K562 (cell line): ENCODE data around the gene PELI1. TPM values are rescaled to one million over a fixed set of nuclear protein-coding genes. Genes with fewer than 3 reads are reported as not detected.
A peak's percentile ranks its signal among the peaks of the same experiment; 100 is the strongest.

Source experiments
- ATAC-seq: fragments of 200-7000 bp; cut with Tn5 transposase; 3 replicates; pipeline ENCODE4 v1.9.1; 2020; ENCODE audit warnings: moderate library complexity
- BruUV-seq: library from RNA; stranded (reverse); fragments of 400-500 nt; replicated peaks from 2 replicates; lab custom pipeline; 2021; lab: Mats Ljungman, UMichigan
- CTCF ChIA-PET: fragments of 300-600 bp; formaldehyde crosslinking; extraction: SDS; loops from one replicate; lab custom pipeline; 2021; ENCODE audit warnings: low intra/inter-chr PET ratio; lab: Yijun Ruan, JAX
- POLR2A ChIA-PET: fragments of 300-600, 350-650 bp; sonication (Branson Sonifier 250); formaldehyde crosslinking; extraction: SDS; loops from one replicate; lab custom pipeline; 2021; ENCODE audit warnings: antibody characterized with exemption, inconsistent platforms; lab: Yijun Ruan, JAX
- DNase-seq, 4 experiments: peaks; one replicate each; pipeline versions ENCODE4 v3.0.0 to v3.0.0-alpha.2; 2011 to 2018; ENCODE audit warnings: low spot score in 3 of 4, mixed read lengths in 3 of 4; ENCODE audit errors: extremely low read depth in 1 of 4
- FAIRE-seq: peaks from 2 replicates; lab custom pipeline; 2011; peaks lifted over from hg19 to GRCh38; lab: Jason Lieb, UNC
- H2AFZ ChIP-seq: 2 replicates; pipeline ENCODE4 v1.6.0; 2011; ENCODE audit warnings: low read depth, low read length, control low read depth, inconsistent platforms
- H3K27ac ChIP-seq: fragments of 200-600 bp; 3 replicates; pipeline ENCODE4 v1.8.0; 2011; ENCODE audit warnings: low read depth, mild to moderate bottlenecking, control low read depth, inconsistent platforms, low read length, moderate library complexity, mixed read lengths; ENCODE audit errors: extremely low read depth
- H3K27me3 ChIP-seq, 2 experiments: fragments of 300-600 bp in 1 of 2; 2 replicates in 1 of 2; 3 replicates in 1 of 2; pipeline versions ENCODE4 v1.6.0 to v1.8.0; 2011; ENCODE audit warnings: inconsistent platforms in 2 of 2, low read length in 2 of 2, mild to moderate bottlenecking in 1 of 2, mixed read lengths in 1 of 2, moderate library complexity in 1 of 2; ENCODE audit not compliant: control insufficient read depth in 2 of 2, insufficient read depth in 2 of 2
- H3K36me3 ChIP-seq: fragments of 300-600 bp; 3 replicates; pipeline ENCODE4 v1.8.0; 2011; ENCODE audit warnings: mild to moderate bottlenecking, low read length, inconsistent platforms; ENCODE audit not compliant: control insufficient read depth, insufficient read depth
- H3K4me1 ChIP-seq, 2 experiments: fragments of 200-600 bp in 1 of 2; replicated peaks in 1 of 2; 2 replicates in 1 of 2; 3 replicates in 1 of 2; pipeline versions ENCODE4 v1.5.1 to v1.8.0; 2011; ENCODE audit warnings: inconsistent platforms in 2 of 2, low read length in 2 of 2, mild to moderate bottlenecking in 1 of 2, mixed read lengths in 1 of 2, moderate library complexity in 1 of 2; ENCODE audit not compliant: control insufficient read depth in 2 of 2, insufficient read depth in 2 of 2
- H3K4me2 ChIP-seq: 2 replicates; pipeline ENCODE4 v1.6.1; 2011; ENCODE audit warnings: low read length, control low read depth, inconsistent platforms, mixed read lengths; ENCODE audit not compliant: insufficient read depth
- H3K4me3 ChIP-seq: fragments of 200-600 bp; sonication (generic), shearing (Covaris generic); 2 replicates; pipeline ENCODE4 v1.5.1; 2016; ENCODE audit warnings: control low read depth, inconsistent platforms
- H3K79me2 ChIP-seq: fragments of 200-600 bp; 3 replicates; pipeline ENCODE4 v1.8.0; 2011; ENCODE audit warnings: low read length, inconsistent platforms; ENCODE audit not compliant: control insufficient read depth, insufficient read depth
- H3K9ac ChIP-seq, 2 experiments: 2 replicates each; pipeline versions ENCODE4 v1.6.0 to v1.6.1; 2011; ENCODE audit warnings: low read depth in 2 of 2, low read length in 2 of 2, control low read depth in 1 of 2, inconsistent platforms in 1 of 2, mild to moderate bottlenecking in 1 of 2, mixed read lengths in 1 of 2; ENCODE audit not compliant: insufficient read depth in 1 of 2
- H3K9me1 ChIP-seq: one replicate; pipeline ENCODE4 v1.6.0; 2011; ENCODE audit warnings: inconsistent platforms, mild to moderate bottlenecking, low read length, moderate library complexity; ENCODE audit not compliant: control insufficient read depth, insufficient read depth
- H3K9me3 ChIP-seq: replicated peaks from 2 replicates; pipeline ENCODE4 v1.5.1; 2011; ENCODE audit warnings: low read depth, low read length, inconsistent platforms; ENCODE audit not compliant: control insufficient read depth, insufficient read depth
- H4K20me1 ChIP-seq: replicated peaks from 2 replicates; pipeline ENCODE4 v1.6.1; 2011; ENCODE audit warnings: low read length, inconsistent platforms, mixed read lengths; ENCODE audit not compliant: control insufficient read depth, insufficient read depth
- FOSL1 ChIP-seq: fragments of 200-800 bp; sonication (Bioruptor generic); conservative IDR thresholded peaks from 2 replicates; pipeline ENCODE4 v1.6.1; 2016; ENCODE audit warnings: missing genetic modification characterization, missing compliant biosample characterization
- POLR2G ChIP-seq: fragments of 200-400 bp; formaldehyde crosslinking; IDR thresholded peaks from 2 replicates; pipeline ENCODE4 v1.6.1; 2017; ENCODE audit warnings: low read depth, mild to moderate bottlenecking, antibody characterized with exemption, low read length, moderate library complexity
- WGBS: fragments of 100-300 bp; shearing (Covaris generic); methylation state at CpG from one replicate; pipeline ENCODE4 v1.1.6; 2016; ENCODE audit warnings: low coverage, mixed read lengths; ENCODE audit not compliant: insufficient coverage; ENCODE audit errors: missing lambda C conversion rate; 5-methylcytosine and 5-hydroxymethylcytosine counted together
- in situ Hi-C: fragments of 300-500 bp; cut with MboI; formaldehyde crosslinking; loops from 4 replicates; pipeline ENCODE4 v1.15.0; 2018; ENCODE audit warnings: inconsistent platforms, mixed read lengths
- intact Hi-C: fragments of 100-400 bp; cut with micrococcal nuclease; formaldehyde crosslinking; loops from 2 replicates; pipeline ENCODE4 v1.14.2; 2022
- polyA plus RNA-seq, 8 experiments: library from polyadenylated mRNA; depleted of rRNA in 4 of 8; stranded (reverse) in 5 of 8; unstranded in 3 of 8; fragments of >200 nt; fragmentation: Nextera tagmentation in 2 of 8; fragmentation: Illumina TruSeq in 1 of 8; extraction: Ambion mirVana in 2 of 8; extraction: Trizol in 1 of 8; gene quantifications; 2 replicates each; pipeline versions ENCODE4 v1.2.1 to v1.2.3, GENCODE V29; 2011 to 2014; ENCODE audit warnings: inconsistent platforms in 1 of 8, missing spikeins in 1 of 8
- total RNA-seq, 7 experiments: library from RNA; depleted of rRNA in 6 of 7; stranded (reverse); fragments of >200 nt in 6 of 7; fragmentation: Illumina TruSeq in 2 of 7; extraction: Trizol in 2 of 7; gene quantifications; 2 replicates each; pipeline versions ENCODE4 v1.2.1 to v1.2.3, GENCODE V29; 2011 to 2021; ENCODE audit warnings: low replicate concordance in 1 of 7
- TF ChIP-seq, protein P1 (sequence below), 2 experiments: fragments of 450-650 bp in 1 of 2; sonication (generic) in 1 of 2; formaldehyde crosslinking in 1 of 2; IDR thresholded peaks in 1 of 2; conservative IDR thresholded peaks in 1 of 2; 2 replicates each; pipeline versions ENCODE4 v1.6.1 to v1.8.1; 2016 to 2023; ENCODE audit warnings: mild to moderate bottlenecking in 2 of 2, moderate library complexity in 2 of 2, inconsistent platforms in 1 of 2, missing genetic modification reagents in 1 of 2
- TF ChIP-seq, protein P2 (sequence below): sonication (generic); formaldehyde crosslinking; IDR thresholded peaks from 2 replicates; pipeline ENCODE4 v1.8.0; 2022; ENCODE audit warnings: mild to moderate bottlenecking, missing genetic modification reagents, borderline replicate concordance

The PELI1 gene
- total and polyA plus RNA-seq, 9 of the 15 experiments (the other 6 are each of a cell fraction or from before 2014, with no cell fraction given) = 3.3 to 19.2 (median 12.5) TPM

- ChIA-PET POLR2A (interaction anchor here (0.8 to 1.8 kb wide), 3 partner anchors 8 to 105 kb away, joined by 3 to 4 read pairs (median 3); no protein-coding TSS in a partner anchor), CTCF (no interaction called here)
- DNase-seq (no peak), FAIRE-seq (no peak), ATAC-seq (no peak)
- Histone ChIP-seq H3K9me3 (no peaks in the 10 kb centered on the region), H2AFZ (no peak overlapping the region), H3K36me3 (peaks cover 19% of the 10 kb centered on the region; the same call in 1 of the 3 replicates), H3K4me1 (no peaks in the 10 kb centered on the region), H3K79me2 (peaks cover 10% of the 10 kb centered on the region; the same call in 2 of the 3 replicates), H3K27me3 (no peaks in the 10 kb centered on the region), H3K9me1 (no peaks in the 10 kb centered on the region), H3K9ac (no peak overlapping the region), H3K4me3 (no peak overlapping the region), H3K27ac (no peak overlapping the region), H3K4me2 (no peak overlapping the region), H4K20me1 (no peaks in the 10 kb centered on the region)
- TF ChIP-seq POLR2G (no peak), FOSL1 (peak; percentile 10; the same call in 1 of the 2 replicates)
- TF ChIP-seq, protein P1, sequence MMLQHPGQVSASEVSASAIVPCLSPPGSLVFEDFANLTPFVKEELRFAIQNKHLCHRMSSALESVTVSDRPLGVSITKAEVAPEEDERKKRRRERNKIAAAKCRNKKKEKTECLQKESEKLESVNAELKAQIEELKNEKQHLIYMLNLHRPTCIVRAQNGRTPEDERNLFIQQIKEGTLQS (IDR thresholded peaks at IDR 0.05) = peak; percentile 27; the same call in 1 of the 2 replicates
- TF ChIP-seq, protein P1 (CRISPR knock-in tag; conservative IDR thresholded peaks at IDR 0.05) = no peak
- TF ChIP-seq, protein P2, sequence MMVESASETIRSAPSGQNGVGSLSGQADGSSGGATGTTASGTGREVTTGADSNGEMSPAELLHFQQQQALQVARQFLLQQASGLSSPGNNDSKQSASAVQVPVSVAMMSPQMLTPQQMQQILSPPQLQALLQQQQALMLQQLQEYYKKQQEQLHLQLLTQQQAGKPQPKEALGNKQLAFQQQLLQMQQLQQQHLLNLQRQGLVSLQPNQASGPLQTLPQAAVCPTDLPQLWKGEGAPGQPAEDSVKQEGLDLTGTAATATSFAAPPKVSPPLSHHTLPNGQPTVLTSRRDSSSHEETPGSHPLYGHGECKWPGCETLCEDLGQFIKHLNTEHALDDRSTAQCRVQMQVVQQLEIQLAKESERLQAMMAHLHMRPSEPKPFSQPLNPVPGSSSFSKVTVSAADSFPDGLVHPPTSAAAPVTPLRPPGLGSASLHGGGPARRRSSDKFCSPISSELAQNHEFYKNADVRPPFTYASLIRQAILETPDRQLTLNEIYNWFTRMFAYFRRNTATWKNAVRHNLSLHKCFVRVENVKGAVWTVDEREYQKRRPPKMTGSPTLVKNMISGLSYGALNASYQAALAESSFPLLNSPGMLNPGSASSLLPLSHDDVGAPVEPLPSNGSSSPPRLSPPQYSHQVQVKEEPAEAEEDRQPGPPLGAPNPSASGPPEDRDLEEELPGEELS (CRISPR knock-in tag) = no peak
- in situ Hi-C loops = no loop called here
- no TSS peak for BruUV-seq
- WGBS = 85% methylated on average over 5 of the region's 5 CpGs
- intact Hi-C loops = no loop called here
Observed at GRCh38 chr2:64105670-64106461, 38.4 kb downstream of the PELI1 start.
